ENCODE data around the gene KYNU. TPM values are rescaled to one million over a fixed set of nuclear protein-coding genes. Genes with fewer than 3 reads are reported as not detected.

Gene KYNU
- total RNA-seq, 2 donors from 2014 or later, result 1.8 to 14.3 TPM

GRCh38 chr2:142871396-142871795 lies 6.1 kb upstream of the KYNU start:
- Histone ChIP-seq H3K27me3 (replicated peaks; ENCODE audit: insufficient read depth) (no peaks in the 10 kb centered on the region), H3K4me3 (no peak overlapping the region), H3K4me1 (ENCODE audit: control insufficient read depth in 1 of 2, low read depth in 2 of 2) (no peaks in the 10 kb centered on the region), H3K9me3 (no peaks in the 10 kb centered on the region), H3K36me3 (no peaks in the 10 kb centered on the region), H3K27ac (no peak overlapping the region)
- no peak for TF ChIP-seq CTCF (IDR thresholded peaks at IDR 0.05)
- DNase-seq (ENCODE audit: low spot score) (no peak), ATAC-seq (ENCODE audit: insufficient number of reproducible peaks, low FRiP score, low read depth) (no peak)

GRCh38 chr2:142872882-142873724 lies 4.4 kb upstream of the KYNU start:
- H3K27me3 ChIP-seq (replicated peaks; ENCODE audit: insufficient read depth), result no peaks in the 10 kb centered on the region
- no peaks in the 10 kb centered on the region for H3K9me3 ChIP-seq
- no peaks in the 10 kb centered on the region for H3K36me3 ChIP-seq
- H3K4me3 ChIP-seq, result no peak overlapping the region
- H3K27ac ChIP-seq, result peak overlapping the region in 1 of 2 donors; percentile 31
- no peaks in the 10 kb centered on the region for H3K4me1 ChIP-seq (ENCODE audit: control insufficient read depth in 1 of 2, low read depth in 2 of 2)
- no peak for DNase-seq (ENCODE audit: low spot score)
- no peak for TF ChIP-seq CTCF (IDR thresholded peaks at IDR 0.05)
- no peak for ATAC-seq (ENCODE audit: insufficient number of reproducible peaks, low FRiP score, low read depth)

GRCh38 chr2:142873831-142874287 lies 3.6 kb upstream of the KYNU start:
- H3K36me3 ChIP-seq, result no peaks in the 10 kb centered on the region
- no peaks in the 10 kb centered on the region for H3K27me3 ChIP-seq (replicated peaks; ENCODE audit: insufficient read depth)
- TF ChIP-seq CTCF (IDR thresholded peaks at IDR 0.05), result no peak
- H3K9me3 ChIP-seq, result no peaks in the 10 kb centered on the region
- H3K4me1 ChIP-seq (ENCODE audit: control insufficient read depth in 1 of 2, low read depth in 2 of 2), result no peaks in the 10 kb centered on the region
- ATAC-seq (ENCODE audit: insufficient number of reproducible peaks, low FRiP score, low read depth), result no peak
- peak overlapping the region in 1 of 2 donors; percentile 31 for H3K27ac ChIP-seq
- no peak for DNase-seq (ENCODE audit: low spot score)
- no peak overlapping the region for H3K4me3 ChIP-seq

GRCh38 chr2:142874293-142874814 lies 3.1 kb upstream of the KYNU start:
- Histone ChIP-seq H3K36me3 (no peaks in the 10 kb centered on the region), H3K27me3 (replicated peaks; ENCODE audit: insufficient read depth) (no peaks in the 10 kb centered on the region), H3K9me3 (no peaks in the 10 kb centered on the region), H3K4me3 (no peak overlapping the region), H3K4me1 (ENCODE audit: control insufficient read depth in 1 of 2, low read depth in 2 of 2) (no peaks in the 10 kb centered on the region), H3K27ac (peak overlapping the region in 1 of 2 donors; percentile 31)
- DNase-seq (ENCODE audit: low spot score) (no peak), ATAC-seq (ENCODE audit: insufficient number of reproducible peaks, low FRiP score, low read depth) (peak; percentile 91)
- TF ChIP-seq CTCF (IDR thresholded peaks at IDR 0.05), result no peak

- Histone ChIP-seq H3K4me3 (no peak overlapping the region), H3K27me3 (replicated peaks; ENCODE audit: insufficient read depth) (no peaks in the 10 kb centered on the region), H3K36me3 (no peaks in the 10 kb centered on the region), H3K9me3 (no peaks in the 10 kb centered on the region), H3K27ac (no peak overlapping the region), H3K4me1 (ENCODE audit: control insufficient read depth in 1 of 2, low read depth in 2 of 2) (no peaks in the 10 kb centered on the region)
- no peak for DNase-seq (ENCODE audit: low spot score)
- ATAC-seq (ENCODE audit: insufficient number of reproducible peaks, low FRiP score, low read depth), result no peak
- no peak for TF ChIP-seq CTCF (IDR thresholded peaks at IDR 0.05)
Measured at GRCh38 chr2:142875010-142875409, 2.5 kb upstream of the KYNU start.
